GM21360 (cell line): ENCODE results near the gene LRRC45.

Source experiments
- ATAC-seq: cut with Tn5 transposase; IDR thresholded peaks from one replicate; pipeline ENCODE4 v1.9.1; 2021; ENCODE audit warnings: mild to moderate bottlenecking, moderate library complexity; ENCODE audit not compliant: unreplicated experiment

The LRRC45 gene

GRCh38 chr17:82060614-82061013 lies 37.5 kb downstream of the LRRC45 start:
- no peak for ATAC-seq

DNA sequence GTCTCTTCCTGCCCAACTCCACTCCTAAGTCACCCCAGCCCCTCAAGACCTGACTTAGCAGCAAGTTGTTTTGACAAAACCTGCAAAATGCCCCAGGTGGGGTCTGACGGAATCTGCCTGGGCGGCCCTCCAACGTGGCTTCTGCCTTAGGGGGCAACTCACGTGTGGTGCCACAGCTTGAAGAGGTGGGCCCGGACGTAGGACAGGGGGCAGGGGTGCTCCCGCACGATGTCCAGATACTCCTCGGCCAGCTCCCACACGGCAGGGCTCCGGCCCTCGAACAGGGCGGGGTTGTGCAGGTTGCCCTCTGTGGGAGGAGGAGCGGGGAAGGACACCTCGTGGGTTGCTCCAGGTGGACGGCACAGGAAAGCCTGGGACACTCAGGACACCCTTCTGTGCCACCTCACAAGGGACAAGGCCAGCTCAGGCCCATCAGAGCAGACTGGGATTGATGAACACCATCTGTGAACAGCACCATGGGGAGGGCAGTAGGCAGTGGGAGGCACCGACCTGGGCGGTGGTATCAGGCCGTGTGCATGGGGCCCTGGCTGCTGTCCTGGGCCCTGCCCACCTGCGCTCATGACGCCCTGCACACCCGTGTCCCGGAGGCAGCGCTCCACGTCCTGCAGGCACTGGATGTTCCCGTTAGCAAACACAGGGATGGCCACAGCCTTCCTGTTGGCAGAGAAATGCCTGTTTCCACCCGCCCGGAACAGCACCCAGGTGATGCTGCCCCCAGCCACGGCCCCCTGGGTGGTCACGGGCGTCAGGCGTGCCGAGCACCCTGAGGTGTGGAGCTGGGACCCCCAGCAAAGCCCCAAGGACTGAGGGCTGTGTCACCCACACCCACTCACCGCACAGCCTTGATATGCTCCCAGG lies 38.2 kb downstream of the LRRC45 start:
- no peak for ATAC-seq

- ATAC-seq: no peak
Measured at GRCh38 chr17:82062076-82062983, 39.2 kb downstream of the LRRC45 start.

DNA sequence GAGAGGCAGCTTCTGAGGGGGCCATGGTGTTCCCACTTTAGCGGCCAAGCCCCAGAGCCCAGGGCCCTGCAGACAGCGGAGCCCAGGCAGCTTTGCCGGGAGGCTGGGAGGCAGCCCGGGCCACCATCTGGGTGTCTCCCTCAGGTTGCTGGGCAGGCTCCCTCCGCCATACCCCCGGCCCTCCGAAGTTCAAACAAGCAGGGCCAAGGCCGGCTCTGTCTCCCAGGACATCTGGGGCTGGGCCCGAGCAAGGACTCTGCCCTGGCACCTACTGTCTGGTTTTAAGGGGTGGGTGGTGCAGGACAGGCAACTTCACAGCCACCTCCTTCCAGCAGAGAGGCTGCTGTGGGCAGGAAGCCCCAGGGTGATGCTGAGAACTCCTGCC lies 39.9 kb downstream of the LRRC45 start:
- no peak for ATAC-seq

DNA sequence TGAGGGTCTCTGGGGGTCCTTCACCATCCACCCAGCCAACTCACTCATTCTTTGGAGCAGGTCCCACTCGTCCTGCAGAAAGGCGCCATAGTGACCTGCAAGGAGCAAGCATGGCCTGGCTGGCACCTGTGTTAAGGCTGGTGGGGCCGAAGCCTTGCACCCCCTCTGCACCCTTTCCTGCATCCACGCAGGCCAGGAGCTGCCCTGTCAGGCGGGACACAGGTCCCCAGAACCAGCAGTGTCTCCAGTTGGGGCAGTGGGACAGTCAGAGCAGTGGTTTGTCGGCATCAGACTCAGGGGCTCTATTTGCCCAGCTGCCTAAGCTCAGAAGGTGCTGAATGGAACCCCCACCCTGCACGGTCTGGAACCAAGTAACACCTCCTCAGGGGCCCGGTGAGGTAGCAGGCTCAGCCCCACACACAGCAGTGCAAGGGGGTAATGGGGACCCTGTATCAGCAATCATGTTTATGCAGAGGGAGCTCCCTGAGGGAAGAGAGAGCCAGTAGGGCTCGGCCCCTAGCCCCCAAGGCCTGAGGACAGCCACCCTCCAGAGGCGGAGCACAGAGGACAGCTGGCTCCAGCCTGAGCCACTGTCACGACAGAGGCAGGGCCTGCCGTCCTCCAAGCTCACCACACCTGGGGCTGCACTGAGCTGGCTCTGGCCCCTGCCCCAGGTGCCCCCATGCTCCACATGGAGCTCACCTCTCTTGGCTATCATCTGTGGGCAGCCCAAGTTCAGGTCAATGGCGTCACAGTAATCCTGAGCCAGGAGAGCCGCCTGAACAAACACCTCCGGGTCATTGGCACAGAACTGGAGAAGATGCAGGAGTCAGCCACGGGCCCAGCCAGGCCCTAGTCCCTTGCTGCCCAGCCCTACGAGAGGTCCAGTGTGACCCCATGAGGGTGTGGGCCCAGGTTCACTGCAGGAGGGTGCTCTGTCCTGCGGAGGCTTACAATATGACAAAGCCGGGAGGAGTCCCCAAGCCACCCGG lies 40.6 kb downstream of the LRRC45 start:
- no peak for ATAC-seq

DNA sequence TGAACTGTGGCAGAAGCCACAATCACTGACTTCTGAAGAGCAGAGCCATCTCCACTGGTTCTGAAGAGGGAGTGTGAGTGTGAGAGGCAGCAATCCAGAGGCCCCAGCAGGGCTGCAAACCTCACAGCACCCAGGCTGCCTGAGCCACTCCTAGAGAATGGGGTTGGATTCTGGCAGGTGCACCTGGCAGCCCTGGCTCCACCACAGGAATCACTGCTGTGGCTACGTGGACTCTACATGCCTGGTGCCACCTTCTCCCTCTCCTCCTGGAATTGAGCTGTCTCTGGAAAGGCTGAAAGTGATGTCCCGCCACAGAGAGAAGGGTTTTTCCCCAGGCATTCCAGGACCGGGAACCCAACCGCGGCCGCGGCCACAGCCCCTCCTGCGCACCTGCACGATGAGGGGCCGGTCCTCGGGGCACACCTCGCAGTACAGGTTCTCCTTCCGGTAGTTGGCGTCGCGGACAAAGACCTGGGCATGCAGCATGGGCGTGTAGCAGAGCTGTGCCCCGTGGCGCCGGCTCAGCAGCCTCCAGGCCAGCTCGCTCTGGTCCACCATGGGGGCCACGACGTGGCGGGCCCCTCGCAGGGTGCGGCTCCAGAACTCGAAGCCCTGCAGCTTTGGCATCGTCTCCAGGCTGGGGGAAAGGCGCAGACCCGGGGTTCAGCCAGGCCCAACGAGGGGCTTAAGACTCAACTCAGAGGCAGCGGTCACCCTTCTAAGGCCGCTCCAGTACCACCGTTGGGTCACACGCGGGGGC lies 41.5 kb downstream of the LRRC45 start:
- ATAC-seq: no peak

DNA sequence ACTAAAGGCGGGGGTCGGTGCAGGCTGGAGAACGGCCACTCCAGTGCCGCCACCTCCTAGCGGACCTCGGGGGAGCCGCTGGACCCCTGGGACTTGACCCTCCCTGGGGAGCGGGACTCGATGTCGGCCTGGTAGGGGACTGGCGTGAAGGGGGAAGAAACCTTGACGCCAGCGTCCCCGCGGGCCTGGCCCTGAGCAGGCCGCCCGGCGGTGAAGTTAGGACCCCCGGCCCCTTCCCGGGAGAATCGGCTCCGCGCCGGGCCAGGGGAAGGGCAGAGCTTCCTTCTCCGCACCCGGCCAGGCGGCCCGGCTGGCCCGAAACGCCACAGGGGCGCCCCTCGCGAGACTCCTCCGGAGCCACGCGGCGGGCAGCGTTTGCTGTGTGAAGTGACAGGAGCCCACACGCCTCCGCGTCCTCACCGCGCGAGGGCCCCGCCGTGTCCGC lies 42.1 kb downstream of the LRRC45 start:
- ATAC-seq: peak; percentile 38

- peak; percentile 75 for ATAC-seq
Measured at GRCh38 chr17:82065638-82066303, 42.7 kb downstream of the LRRC45 start, which contains the start of gene DUS1L. Gene DUS1L (minus strand): TSS chr17:82065804. CDS start chr17:82065059, 745 bp downstream.

- no peak for ATAC-seq
Measured at GRCh38 chr17:82070611-82071010, 47.5 kb downstream of the LRRC45 start.

- no peak for ATAC-seq
Measured at GRCh38 chr17:82072827-82073226, 49.7 kb downstream of the LRRC45 start.

DNA sequence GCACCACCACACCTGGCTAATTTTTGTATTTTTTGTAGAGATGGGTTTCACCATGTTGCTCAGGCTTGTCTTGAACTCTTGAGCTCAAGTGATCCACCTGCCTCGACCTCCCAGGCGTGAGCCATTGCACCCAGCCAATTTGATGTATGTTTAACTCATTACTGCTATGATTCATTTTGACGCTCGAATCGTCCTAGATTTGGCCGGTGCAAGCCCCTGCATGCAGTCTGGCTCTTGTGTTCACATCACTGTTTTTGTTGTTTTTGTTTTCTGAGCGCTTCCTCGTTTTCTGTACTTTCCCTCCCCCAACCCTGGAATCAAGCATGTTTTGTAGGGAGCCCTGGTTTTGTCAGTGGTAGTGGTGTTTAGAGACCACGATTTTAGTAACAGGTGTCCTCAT lies 50.3 kb downstream of the LRRC45 start:
- ATAC-seq: no peak

DNA sequence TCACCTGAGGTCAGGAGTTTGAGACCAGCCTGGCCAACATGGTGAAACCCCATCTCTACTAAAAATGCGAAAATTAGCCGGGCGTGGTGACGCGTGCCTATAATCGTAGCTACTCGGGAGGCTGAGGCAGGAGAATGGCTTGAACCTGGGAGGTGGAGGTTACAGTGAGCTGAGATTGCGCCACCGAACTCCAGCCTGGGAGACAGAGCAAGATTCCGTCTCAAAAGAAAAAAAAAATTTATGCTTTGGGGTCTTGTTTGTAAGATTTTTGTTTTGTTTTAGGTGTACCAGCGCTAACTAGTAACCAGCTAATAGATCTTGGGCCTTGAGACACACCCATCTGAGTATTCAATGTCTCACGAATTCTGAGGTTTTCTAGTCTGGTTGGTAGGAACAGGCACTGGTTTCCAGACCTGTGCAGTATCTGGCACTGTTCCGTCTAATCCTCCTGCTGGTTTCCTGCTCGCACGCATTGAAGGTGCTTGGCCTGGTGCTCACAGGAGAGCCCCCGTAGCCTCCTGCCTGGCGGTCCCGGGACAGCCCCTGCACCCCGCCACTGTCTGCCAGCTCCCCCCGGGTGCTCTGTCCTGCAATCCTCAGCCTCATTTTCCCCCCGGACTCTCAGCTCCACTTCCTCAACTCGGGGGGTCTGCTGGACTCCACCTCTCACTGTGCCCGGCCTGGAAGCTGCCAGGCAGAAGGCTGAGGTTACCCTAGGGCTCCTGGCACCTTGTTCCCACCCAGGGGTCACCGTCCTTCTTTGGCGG lies 53.1 kb downstream of the LRRC45 start:
- no peak for ATAC-seq

DNA sequence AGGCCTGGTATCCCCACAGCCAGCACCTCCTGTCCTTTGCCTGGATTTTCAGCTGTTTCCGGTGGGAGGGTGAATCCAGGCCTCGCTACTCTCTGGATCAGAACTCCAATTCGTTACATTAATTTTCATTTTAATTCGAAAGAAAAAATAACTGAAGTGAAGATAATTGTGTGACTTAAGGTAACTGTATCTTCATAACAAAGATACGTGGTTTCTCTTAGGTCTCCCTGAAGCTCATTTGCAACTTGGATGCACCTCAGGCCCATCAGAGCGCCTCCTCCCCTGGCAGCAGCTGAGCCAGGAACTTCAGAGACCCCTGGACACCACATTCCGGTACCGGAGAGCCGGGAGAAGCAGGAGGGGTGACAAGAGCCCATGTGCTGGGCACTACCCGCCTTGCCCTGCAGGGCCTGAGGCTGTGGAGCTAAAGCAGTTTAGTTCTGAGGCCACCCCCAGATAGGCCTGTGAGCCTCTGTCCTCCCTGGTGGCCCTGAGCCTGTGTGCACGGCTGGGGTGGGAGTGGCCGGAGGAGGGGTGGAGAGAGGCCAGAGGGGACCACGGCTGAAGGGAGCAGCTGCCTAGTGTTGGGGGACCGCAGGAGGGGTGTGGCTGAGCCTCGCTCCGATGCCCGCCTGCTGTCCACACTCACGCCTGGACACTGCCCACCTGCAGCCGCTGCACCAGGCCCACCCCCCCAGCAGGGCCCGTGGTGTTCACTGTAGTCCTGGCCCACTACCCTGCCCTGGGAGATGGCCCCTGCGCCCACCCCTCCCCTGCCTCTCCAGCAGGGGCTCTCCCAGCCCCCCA lies 53.9 kb downstream of the LRRC45 start:
- ATAC-seq: no peak

- no peak for ATAC-seq
Measured at GRCh38 chr17:82077617-82078358, 54.7 kb downstream of the LRRC45 start.

DNA sequence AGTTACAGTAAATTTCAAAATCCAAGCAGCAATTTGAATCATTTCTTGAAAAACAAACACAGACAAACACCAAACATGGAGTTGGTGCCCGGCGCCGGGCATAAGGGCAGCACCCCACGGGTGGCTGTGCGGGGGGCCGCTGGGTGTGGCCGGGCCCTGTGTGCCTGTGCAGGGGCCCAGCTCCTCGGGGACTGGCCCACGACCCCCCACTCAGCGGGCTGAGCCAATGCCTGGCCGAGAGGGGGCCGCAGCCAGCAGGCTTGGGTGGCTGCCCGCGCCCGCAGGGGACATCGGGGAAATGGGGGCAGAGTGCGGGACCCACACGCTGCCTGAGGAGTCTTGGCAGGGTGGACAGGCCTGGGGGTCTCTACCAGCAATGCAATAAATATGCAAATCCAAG lies 55.3 kb downstream of the LRRC45 start:
- no peak for ATAC-seq

- no peak for ATAC-seq
Measured at GRCh38 chr17:82079001-82079677, 56.0 kb downstream of the LRRC45 start.
